ENCODE measurements around the gene CGB2. TPM values are rescaled to one million over a fixed set of nuclear protein-coding genes. Genes with fewer than 3 reads are reported as not detected.
"Not testable (repeated sequence)": the region's sequence is repeated elsewhere in the genome, so short reads cannot be mapped to it uniquely, and the experiment has no call there.

CGB2 gene
- total RNA-seq, 4 donors from 2014 or later, result not detected

GRCh38 chr19:49073514-49074378 lies 42.1 kb downstream of the CGB2 start:
- TF ChIP-seq POLR2A (IDR thresholded peaks at IDR 0.05), result no peak
- TF ChIP-seq CTCF (IDR thresholded peaks at IDR 0.05), result peak in 1 of 5 experiments; percentile 5
- no peak for TF ChIP-seq POLR2AphosphoS5 (IDR thresholded peaks at IDR 0.05)
- TF ChIP-seq EP300 (IDR thresholded peaks at IDR 0.05; ENCODE audit: low read depth), result no peak
- whole genome bisulfite sequencing, 2 donors (ENCODE audit: low coverage in 1 of 2), result 53 to 79% methylated on average over 6 to 22 of the region's 23 CpGs
- intact Hi-C loops (cut with DNase I; ENCODE audit: low total_unique reads), result no loop called here
- peaks cover 60% of the 10 kb centered on the region for H3K27me3 ChIP-seq
- no peak overlapping the region for H3K27ac ChIP-seq
- no peak overlapping the region for H3K4me3 ChIP-seq
- in situ Hi-C loops (cut with MboI; ENCODE audit: low pct_ligation_motif_present in 1 of 4, low pct_unique_long_range_greater_than_20kb in 1 of 4, low sequenced_read_pairs in 3 of 4), result no loop called here
- no peak for DNase-seq
- no peaks in the 10 kb centered on the region for H3K9me3 ChIP-seq
- H3K4me1 ChIP-seq, result peaks cover 0 to 8% (median 2%) of the 10 kb centered on the region in 4 donors
- no peaks in the 10 kb centered on the region for H3K36me3 ChIP-seq

DNA sequence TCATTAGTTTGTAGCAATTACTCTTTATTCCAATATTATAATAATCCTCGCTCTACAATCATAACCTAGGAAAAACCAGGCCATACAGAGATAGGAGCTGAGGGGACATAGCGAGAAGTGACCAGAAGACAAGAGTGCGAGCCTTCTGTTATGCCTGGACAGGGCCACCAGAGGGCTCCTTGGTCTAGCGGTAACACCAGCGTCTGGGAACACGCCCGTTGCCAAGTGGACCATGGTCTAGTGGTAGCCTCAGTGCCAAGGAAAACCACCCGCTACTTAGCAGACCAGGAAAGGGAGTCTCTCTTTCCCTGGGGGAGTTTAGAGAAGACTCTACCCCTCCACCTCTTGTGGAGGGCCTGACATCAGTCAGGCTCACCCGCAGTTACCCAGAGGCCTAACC lies 43.2 kb downstream of the CGB2 start:
- intact Hi-C loops (cut with DNase I; ENCODE audit: low total_unique reads); H3K36me3 ChIP-seq; H3K27ac ChIP-seq; H3K4me1 ChIP-seq; H3K9me3 ChIP-seq; H3K4me3 ChIP-seq: not testable (repeated sequence)
- in situ Hi-C loops (cut with MboI; ENCODE audit: low pct_ligation_motif_present in 1 of 4, low pct_unique_long_range_greater_than_20kb in 1 of 4, low sequenced_read_pairs in 3 of 4), result loop anchor here in 1 of 4 donors (25.0 kb wide), 1 partner anchor 137 kb away; no protein-coding TSS in a partner anchor
- peaks cover 48% of the 10 kb centered on the region for H3K27me3 ChIP-seq
- 17% methylated on average over 9 of the region's 9 CpGs; no CpG with 5 or more reads in 1 of the 2 donors for WGBS, 2 donors (ENCODE audit: low coverage in 1 of 2)
- TF ChIP-seq CTCF (IDR thresholded peaks at IDR 0.05), result peak; percentile 66 to 80 (median 74)
- peak; percentile 77 for DNase-seq

- DNase-seq, result no peak
- WGBS, 2 donors (ENCODE audit: low coverage in 1 of 2), result 89% methylated on average over 4 of the region's 4 CpGs; no CpG with 5 or more reads in 1 of the 2 donors
- H3K27ac ChIP-seq, result no peak overlapping the region
- intact Hi-C loops (cut with DNase I; ENCODE audit: low total_unique reads) (no loop called here), in situ Hi-C loops (cut with MboI; ENCODE audit: low pct_ligation_motif_present in 1 of 4, low pct_unique_long_range_greater_than_20kb in 1 of 4, low sequenced_read_pairs in 3 of 4) (loop anchor here in 2 of 4 donors (10.0 to 25.0 kb wide), 2 partner anchors 124 to 132 kb away; no protein-coding TSS in a partner anchor)
- peaks cover 0 to 9% (median 6%) of the 10 kb centered on the region in 4 donors for H3K4me1 ChIP-seq
- no peaks in the 10 kb centered on the region for H3K27me3 ChIP-seq
- TF ChIP-seq EP300 (IDR thresholded peaks at IDR 0.05; ENCODE audit: low read depth) (no peak), CTCF (IDR thresholded peaks at IDR 0.05) (no peak), POLR2AphosphoS5 (IDR thresholded peaks at IDR 0.05) (no peak), POLR2A (IDR thresholded peaks at IDR 0.05) (no peak)
- H3K9me3 ChIP-seq, result no peaks in the 10 kb centered on the region
- H3K36me3 ChIP-seq, result no peaks in the 10 kb centered on the region
- H3K4me3 ChIP-seq, result no peak overlapping the region
These were observed 48.7 kb downstream of the CGB2 start for GRCh38 chr19:49080392-49080791.

GRCh38 chr19:49081273-49081672 lies 49.6 kb downstream of the CGB2 start:
- intact Hi-C loops (cut with DNase I; ENCODE audit: low total_unique reads), result no loop called here

More at GRCh38 chr19:49081273-49081672, 49.6 kb downstream of the CGB2 start:
- no peak for DNase-seq
- WGBS, 2 donors (ENCODE audit: low coverage in 1 of 2), result 79% methylated on average over 1 of the region's 1 CpG; no CpG with 5 or more reads in 1 of the 2 donors
- TF ChIP-seq EP300 (IDR thresholded peaks at IDR 0.05; ENCODE audit: low read depth) (no peak), POLR2AphosphoS5 (IDR thresholded peaks at IDR 0.05) (no peak), POLR2A (IDR thresholded peaks at IDR 0.05) (no peak)
- H3K36me3 ChIP-seq, result no peaks in the 10 kb centered on the region
- no peak overlapping the region for H3K27ac ChIP-seq
- H3K27me3 ChIP-seq, result no peaks in the 10 kb centered on the region
- in situ Hi-C loops (cut with MboI; ENCODE audit: low pct_ligation_motif_present in 1 of 4, low pct_unique_long_range_greater_than_20kb in 1 of 4, low sequenced_read_pairs in 3 of 4), result loop anchor here in 2 of 4 donors (10.0 to 25.0 kb wide), 2 partner anchors 124 to 131 kb away; no protein-coding TSS in a partner anchor
- H3K4me1 ChIP-seq, result peaks cover 1 to 13% (median 10%) of the 10 kb centered on the region in 4 donors
- no peak overlapping the region for H3K4me3 ChIP-seq
- H3K9me3 ChIP-seq, result no peaks in the 10 kb centered on the region

Small RNAs within 50 kb of the gene (small RNA-seq; reads per million reads assigned to genes)
- gene MIR6798 (0 to 0.14 (median 0) reads per million in 4 donors), gene RN7SL708P (0 reads per million in 4 donors)

Other genes starting within 250 kb of the CGB2 start
- 10 to 100 TPM; 32.4 to 51.5 (median 42.8) TPM for gene BCAT2, start 220.9 kb upstream of the CGB2 start, total RNA-seq
- gene HSD17B14, start 195.4 kb upstream of the CGB2 start, total RNA-seq, result 10 to 100 TPM in 1 of 4 donors, 1 to 10 TPM in 3; 3.5 to 15.1 (median 5.4) TPM
- 10 to 100 TPM in 2 of 4 donors, 1 to 10 TPM in 2; 2.6 to 34.4 (median 10.3) TPM for gene PLEKHA4, start 163.3 kb upstream of the CGB2 start, total RNA-seq
- 100 to 1,000 TPM in 1 of 4 donors, 10 to 100 TPM in 3; 49.4 to 109 (median 69.5) TPM for gene PPP1R15A, start 159.5 kb upstream of the CGB2 start, total RNA-seq
- not detected for gene TULP2, start 133.1 kb upstream of the CGB2 start, total RNA-seq
- 100 to 1,000 TPM; 135 to 196 (median 174) TPM for gene NUCB1, start 131.6 kb upstream of the CGB2 start, total RNA-seq
- 1 to 10 TPM in 2 of 4 donors, not detected in 2; 3.4 to 4.9 TPM for gene DHDH, start 98.2 kb upstream of the CGB2 start, total RNA-seq
- 100 to 1,000 TPM in 2 of 4 donors, 10 to 100 TPM in 2; 74.5 to 152 (median 112) TPM for gene BAX, start 77.0 kb upstream of the CGB2 start, total RNA-seq
- 1,000 to 10,000 TPM; 3,057 to 3,935 (median 3,837) TPM for gene FTL, start 66.6 kb upstream of the CGB2 start, total RNA-seq
- 100 to 1,000 TPM in 1 of 4 donors, 10 to 100 TPM in 3; 31.8 to 107 (median 40.9) TPM for gene GYS1, start 38.6 kb upstream of the CGB2 start, total RNA-seq
- gene RUVBL2, start 38.0 kb upstream of the CGB2 start, total RNA-seq, result 10 to 100 TPM; 48.6 to 66.9 (median 59.4) TPM
- 1 to 10 TPM in 1 of 4 donors, not detected in 3; 1.4 TPM for gene LHB, start 14.8 kb upstream of the CGB2 start, total RNA-seq
- gene CGB3, start 7.6 kb upstream of the CGB2 start, total RNA-seq, result not detected
- gene CGB1, start 5.0 kb downstream of the CGB2 start, total RNA-seq, result not detected
- gene CGB5, start 12.0 kb downstream of the CGB2 start, total RNA-seq, result not detected
- not detected for gene CGB8, start 17.2 kb downstream of the CGB2 start, total RNA-seq
- under 1 TPM in 1 of 4 donors, not detected in 3; 0.20 TPM for gene CGB7, start 25.9 kb downstream of the CGB2 start, total RNA-seq
- gene NTF4, start 32.9 kb downstream of the CGB2 start, total RNA-seq, result not detected
- under 1 TPM in 1 of 4 donors, not detected in 3; 0.14 TPM for gene KCNA7, start 40.8 kb downstream of the CGB2 start, total RNA-seq
- gene SNRNP70, start 53.6 kb downstream of the CGB2 start, total RNA-seq, result 100 to 1,000 TPM; 216 to 682 (median 292) TPM
- 10 to 100 TPM; 14.2 to 92.8 (median 39.8) TPM for gene LIN7B, start 82.5 kb downstream of the CGB2 start, total RNA-seq
- gene C19orf73, start 87.3 kb downstream of the CGB2 start, total RNA-seq, result 10 to 100 TPM in 1 of 4 donors, 1 to 10 TPM in 2, not detected in 1; 7.5 to 12.5 (median 8.2) TPM
- gene PPFIA3, start 87.7 kb downstream of the CGB2 start, total RNA-seq, result 100 to 1,000 TPM in 1 of 4 donors, 10 to 100 TPM in 3; 18.6 to 106 (median 19.9) TPM
- under 1 TPM in 2 of 4 donors, not detected in 2; 0.16 to 0.82 TPM for gene HRC, start 123.5 kb downstream of the CGB2 start, total RNA-seq
- gene TRPM4, start 125.9 kb downstream of the CGB2 start, total RNA-seq, result 100 to 1,000 TPM; 247 to 884 (median 568) TPM